Inflammatory macrophage (primary cell): ENCODE measurements around the gene ZFYVE28.
A peak's percentile ranks its signal among the peaks of the same experiment; 100 is the strongest.

Source experiments
- DNase-seq, 2 donors: peaks; one replicate each; pipeline ENCODE4 v3.0.0-alpha.2; 2020 to 2022

Gene ZFYVE28

GRCh38 chr4:2331519-2332200 is 86.8 kb downstream of the ZFYVE28 start:
- DNase-seq = no peak

GRCh38 chr4:2331043-2331420 is 87.4 kb downstream of the ZFYVE28 start:
- DNase-seq = no peak

DNA sequence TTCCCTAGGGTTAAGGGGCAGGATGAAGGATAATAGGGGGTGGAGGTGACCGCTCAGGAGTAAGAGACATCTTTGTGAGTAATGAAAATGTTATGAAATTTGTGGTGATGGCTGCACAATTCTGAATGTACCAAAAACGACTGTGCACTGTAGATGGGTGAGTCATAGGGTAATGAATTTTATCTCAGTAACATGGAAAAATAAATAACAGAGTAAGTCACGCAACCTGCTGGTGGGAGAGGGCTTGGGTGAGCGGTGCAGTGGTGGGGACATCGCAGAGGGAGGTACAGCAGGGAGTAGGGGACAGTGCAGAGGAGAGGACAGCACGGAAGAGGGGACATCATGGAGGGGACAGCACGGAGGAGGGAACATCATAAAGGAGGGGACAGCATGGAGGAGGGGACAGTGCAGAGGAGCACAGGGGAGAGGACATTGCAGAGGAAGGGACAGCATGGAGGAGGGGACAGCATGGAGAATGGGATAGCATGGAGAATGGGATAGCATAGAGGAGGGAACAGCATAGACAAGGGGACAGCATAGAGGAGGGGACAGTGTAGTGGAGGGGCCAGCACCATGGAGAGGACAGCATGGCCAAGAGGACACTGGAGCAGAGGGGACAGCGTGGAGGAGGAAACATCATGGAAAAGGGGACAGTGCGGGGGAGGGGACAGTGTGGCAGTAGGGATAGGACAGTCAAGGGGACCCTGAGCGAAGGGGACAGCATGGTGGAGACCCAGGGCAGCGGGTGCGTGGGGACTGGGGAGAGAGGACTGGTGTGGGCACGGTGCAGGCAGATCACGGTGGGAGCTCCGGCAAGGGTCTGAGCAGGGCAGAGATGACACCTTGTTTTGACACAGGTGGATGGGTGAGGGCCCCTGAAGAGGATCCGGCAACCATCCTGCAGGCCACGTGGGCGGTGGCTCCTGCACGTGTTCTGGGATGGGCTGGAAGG is 88.1 kb downstream of the ZFYVE28 start:
- peak in 1 of 2 donors; percentile 2 for DNase-seq

DNA sequence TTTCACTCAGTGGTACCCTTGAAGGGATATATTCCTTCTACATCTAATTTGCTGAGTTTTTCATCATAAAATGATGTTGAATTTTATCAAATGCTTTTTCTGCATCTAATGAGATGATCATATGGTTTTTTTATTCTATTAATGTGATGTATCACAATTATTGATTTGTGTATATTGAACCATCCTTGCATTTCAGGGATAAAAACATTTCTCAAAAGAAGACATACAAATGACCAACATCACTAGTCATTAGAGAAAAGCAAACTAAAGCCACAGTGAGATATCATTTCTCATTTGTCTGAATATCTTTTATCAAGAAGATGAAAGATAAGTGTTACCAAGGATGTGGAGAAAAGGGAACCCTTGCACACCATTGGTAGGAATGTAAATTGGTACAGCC is 90.9 kb downstream of the ZFYVE28 start:
- DNase-seq = no peak

DNA sequence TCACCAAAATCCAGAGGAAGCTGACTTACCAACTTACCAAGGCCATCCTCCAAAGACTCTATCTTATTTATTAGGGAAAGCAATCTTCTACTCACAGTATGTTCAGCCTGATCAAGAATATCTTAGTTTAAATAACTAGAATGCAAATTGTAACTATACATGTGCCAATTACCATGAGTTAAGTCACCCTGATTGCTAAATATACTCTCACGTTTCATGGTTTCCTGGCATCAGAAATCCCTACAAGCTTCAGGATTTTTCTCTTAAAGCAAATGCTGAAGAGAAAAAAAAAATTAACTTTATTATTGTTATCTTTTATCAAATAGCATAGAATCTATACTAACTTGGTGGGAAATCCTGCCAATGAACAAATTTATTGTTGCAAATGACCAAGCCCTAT is 93.6 kb downstream of the ZFYVE28 start:
- DNase-seq = no peak

- DNase-seq = no peak
Measured at GRCh38 chr4:2322841-2323240, 95.6 kb downstream of the ZFYVE28 start.

GRCh38 chr4:2322227-2322626 is 96.2 kb downstream of the ZFYVE28 start:
- DNase-seq = no peak

- DNase-seq = no peak
Measured at GRCh38 chr4:2321279-2322196, 96.9 kb downstream of the ZFYVE28 start.

- DNase-seq = no peak
Measured at GRCh38 chr4:2320746-2321145, 97.7 kb downstream of the ZFYVE28 start.

GRCh38 chr4:2320152-2320551 is 98.3 kb downstream of the ZFYVE28 start:
- no peak for DNase-seq

- no peak for DNase-seq
Measured at GRCh38 chr4:2318885-2319284, 99.6 kb downstream of the ZFYVE28 start.

DNA sequence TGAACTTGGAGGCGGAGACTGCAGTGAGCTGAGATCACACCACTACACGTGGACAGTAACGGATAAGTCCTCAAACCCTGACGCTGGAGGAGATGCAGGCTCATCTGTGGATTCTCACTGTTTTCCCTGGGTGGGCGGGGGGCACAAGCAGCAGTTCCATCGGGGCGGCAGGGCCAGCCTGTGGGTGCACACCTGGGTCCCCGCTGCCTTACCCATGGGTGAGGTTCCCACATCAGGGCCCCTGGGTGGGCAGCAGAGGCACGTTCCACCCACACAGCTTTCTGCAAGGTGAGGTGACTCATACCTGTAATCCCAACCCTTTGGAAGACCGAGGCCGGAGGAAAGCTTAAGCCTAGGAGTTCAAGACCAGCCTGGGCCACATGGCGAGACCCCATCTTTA is 100.0 kb downstream of the ZFYVE28 start:
- DNase-seq = no peak

DNA sequence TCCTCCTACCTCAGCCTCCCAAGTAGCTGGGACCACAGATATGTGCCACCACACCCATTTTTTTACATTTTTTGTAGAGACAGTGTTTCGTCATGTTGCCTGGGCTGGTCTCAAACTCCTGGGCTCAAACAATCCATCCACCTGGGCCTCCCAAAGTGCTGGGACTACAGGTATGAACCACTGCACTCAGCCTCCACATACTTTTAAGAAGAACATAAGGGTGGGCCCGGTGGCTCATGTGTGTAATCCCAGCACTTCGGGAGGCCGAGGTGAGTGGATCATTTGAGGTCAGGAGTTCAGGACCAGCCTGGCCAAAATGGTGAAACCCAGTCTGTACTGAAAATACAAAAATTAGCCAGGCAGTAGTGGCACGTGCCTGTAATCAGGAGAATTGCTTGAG is 105.1 kb downstream of the ZFYVE28 start:
- DNase-seq = no peak

GRCh38 chr4:2306773-2307410 is 111.6 kb downstream of the ZFYVE28 start:
- DNase-seq = no peak

DNA sequence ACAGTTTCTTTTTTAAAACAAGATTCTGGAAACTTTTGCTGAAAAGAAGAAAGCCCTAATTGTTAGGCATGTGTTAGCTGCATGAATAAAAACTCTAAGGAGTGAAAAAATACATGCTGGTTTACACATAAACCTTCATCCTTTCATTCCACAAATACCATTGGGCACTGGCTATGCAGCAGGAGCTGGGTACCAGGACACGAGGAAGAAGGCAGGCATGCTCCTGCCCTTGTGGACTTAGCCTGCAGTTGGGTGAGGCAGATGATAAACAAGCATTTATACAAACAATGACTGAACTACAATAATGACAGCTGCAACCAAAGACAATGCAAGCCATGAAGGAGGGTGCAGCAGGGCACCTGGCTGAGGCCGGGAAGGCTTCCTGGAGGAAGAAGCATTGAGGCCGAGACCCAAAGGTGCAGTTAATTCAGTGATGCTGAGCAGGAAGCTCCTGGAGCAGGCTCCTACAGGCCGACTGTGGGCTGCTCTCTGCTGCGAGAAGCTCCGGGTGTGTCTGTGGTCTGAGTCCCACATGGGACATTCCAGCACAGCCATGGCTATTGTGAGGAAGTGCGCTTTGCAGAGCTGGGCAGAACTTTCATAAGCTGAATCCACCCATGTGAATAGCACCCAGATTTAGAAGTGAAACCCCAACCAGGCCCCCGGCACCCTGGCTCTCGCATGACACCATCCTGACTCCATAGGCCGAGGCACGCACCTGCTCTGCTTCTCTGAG is 112.5 kb downstream of the ZFYVE28 start:
- peak in 1 of 2 donors; percentile 21 for DNase-seq

GRCh38 chr4:2304877-2305561 is 113.4 kb downstream of the ZFYVE28 start:
- DNase-seq = no peak

GRCh38 chr4:2304321-2304876 is 114.0 kb downstream of the ZFYVE28 start:
- DNase-seq = no peak

GRCh38 chr4:2303686-2304320 is 114.6 kb downstream of the ZFYVE28 start:
- no peak for DNase-seq

DNA sequence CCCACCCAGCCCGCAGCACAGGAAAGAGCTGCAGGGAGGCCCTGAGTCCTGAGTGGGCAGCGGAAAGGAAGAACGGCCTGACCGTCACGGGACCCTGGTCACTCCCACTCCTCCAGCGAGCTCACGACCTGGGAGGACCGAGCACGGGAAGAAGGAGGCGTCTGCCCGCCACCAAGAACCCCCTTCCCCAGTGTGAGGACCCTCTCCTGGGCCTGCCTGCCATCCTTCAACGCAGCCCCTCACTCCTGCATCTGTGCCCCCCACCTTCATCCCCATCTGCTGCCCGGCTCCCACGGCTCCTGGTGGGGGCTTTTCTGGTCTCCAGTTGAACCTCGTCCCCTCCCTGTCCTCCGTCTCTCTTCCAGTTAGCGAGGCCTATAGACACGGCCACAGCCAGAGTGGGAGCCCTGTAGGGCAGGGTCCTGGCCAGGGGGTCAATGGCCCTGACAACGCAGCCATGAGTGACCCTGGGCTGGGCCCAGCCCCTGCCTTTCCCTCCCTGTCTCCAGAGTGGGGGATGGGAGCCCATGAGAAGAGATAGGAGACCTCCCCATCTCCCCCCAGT is 115.2 kb downstream of the ZFYVE28 start:
- DNase-seq = no peak
